ENCODE data around the gene ANXA2.
"Not testable (repeated sequence)": the region's sequence is repeated elsewhere in the genome, so short reads cannot be mapped to it uniquely, and the experiment has no call there.

The ANXA2 gene

DNA sequence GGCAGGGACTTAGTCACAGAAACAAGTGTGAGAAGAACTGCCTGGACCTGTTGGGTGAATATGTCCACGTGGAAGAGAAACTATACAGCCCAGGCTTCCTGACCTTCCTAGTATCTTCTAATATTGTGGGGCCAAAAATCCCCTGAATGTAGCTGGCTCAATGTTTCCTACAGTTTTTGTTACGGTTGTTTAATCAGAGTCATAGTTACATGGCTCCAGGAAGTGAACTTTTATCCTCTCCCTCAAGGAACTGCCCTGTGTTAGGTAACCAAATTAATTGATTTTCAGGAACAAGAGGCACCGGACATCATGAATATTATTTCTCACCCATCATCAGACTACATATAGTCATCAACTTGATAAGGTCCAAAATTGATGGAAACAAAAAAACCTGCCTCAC lies 59.0 kb downstream of the ANXA2 start:
- no peak for DNase-seq

DNA sequence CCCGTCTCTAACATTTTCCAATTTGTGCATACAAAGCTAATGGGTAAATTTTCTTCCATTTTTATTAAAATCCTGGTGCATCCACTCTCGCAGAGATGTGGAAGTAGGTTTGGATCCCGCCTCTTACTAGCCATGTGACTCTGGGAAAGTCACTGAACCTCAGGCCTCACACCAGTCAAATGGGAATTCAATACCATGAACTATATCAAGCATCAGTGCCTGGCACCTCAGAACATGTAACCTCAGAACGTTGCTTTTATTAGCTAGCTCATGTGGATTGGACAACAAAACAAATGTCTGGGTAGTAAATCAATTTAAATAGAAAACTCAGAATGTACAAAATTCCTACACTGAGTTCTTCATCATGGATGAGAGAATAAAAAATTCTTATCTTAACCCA lies 60.7 kb downstream of the ANXA2 start:
- DNase-seq = no peak

DNA sequence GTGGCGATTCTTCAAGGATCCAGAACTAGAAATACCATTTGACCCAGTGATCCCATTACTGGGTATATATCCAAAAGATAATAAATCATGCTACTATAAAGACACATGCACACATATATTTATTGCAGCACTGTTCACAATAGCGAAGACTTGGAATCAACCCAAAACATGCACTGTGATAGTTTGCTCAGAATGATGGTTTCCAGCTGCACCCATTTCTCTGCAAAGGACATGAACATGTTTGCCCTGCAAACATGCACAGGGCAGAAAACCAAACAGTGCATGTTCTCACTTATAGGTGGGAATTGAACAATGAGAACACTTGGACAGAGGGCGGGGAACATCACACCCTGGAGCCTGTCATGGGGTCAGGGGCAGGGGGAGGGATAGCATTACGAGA lies 62.5 kb downstream of the ANXA2 start:
- not testable (repeated sequence) for DNase-seq

GRCh38 chr15:60328852-60329443 lies 68.8 kb downstream of the ANXA2 start:
- DNase-seq = no peak

DNA sequence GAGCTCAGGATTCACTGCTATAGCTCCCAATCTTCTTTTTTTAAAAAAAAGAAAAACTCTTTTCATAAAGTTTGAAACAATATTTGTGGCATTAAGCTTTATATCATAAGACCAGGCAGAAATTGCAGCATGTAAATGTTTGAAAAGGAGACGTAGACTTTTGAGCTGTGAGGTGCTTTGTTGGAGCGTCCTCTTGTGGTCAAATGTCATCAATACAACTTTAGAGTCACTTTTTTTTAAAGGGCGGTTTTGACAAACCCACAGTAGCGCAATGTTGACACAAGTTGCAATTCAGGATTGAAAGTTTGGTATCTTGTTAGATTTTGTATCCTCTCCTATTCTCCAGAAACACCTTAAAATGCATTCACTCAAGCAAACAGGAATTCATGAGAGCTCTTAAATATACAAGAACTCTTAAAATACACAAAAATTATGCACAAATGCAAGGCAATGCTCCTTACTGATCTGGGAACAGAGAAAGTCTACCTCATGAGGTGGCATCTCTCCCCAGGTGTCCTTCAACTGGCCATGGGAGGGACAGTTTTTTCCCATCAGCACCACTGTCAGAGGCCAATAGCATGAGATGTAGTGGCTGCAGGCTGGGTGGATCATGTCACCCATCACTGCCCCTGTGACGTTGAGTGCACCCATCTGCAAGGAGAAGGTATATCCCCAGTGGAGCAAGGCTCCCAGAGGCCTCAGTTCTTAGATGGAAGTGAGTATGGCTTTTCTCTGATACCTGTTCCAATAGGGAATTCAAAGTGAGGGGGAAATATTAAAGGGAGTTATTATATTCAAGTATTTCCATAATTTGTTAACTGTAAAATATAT lies 70.7 kb downstream of the ANXA2 start:
- no peak for DNase-seq

- DNase-seq = no peak
These were observed 71.4 kb downstream of the ANXA2 start for GRCh38 chr15:60326343-60326742.

- no peak for DNase-seq
These were observed 71.9 kb downstream of the ANXA2 start for GRCh38 chr15:60325905-60326304.

DNA sequence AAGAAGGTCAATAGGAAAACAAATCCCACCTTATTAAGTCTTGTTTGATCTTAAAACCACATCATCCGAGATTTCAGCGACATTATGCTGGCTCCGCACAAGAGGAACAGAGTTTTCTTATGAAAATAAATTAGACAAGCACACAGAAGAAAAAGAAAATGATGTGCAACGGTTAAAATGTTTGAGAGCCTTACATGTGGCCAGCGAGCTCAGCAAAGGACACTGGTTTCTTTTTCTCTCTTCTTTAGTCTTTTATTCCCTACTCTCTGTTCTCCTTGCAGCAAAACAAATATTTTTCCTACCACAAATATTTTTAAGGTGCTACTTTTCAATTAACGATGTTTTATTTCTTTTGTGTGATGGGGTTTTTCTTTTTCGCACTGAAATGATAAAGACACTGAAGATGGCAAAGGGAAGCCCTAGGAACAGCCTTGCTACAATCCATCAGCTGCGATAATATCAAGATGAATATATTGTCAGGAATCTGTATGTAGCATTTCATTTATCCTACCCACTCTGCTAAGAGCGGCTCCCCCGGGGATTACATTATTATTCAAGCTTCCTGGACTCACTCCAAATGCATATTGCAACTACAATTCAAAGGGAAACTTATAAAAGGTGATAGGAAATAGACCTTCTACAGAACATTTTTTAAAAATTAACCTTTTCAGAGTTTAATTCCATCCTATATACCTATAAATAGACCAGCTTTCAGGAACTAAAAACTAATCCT lies 72.9 kb downstream of the ANXA2 start:
- no peak for DNase-seq

DNA sequence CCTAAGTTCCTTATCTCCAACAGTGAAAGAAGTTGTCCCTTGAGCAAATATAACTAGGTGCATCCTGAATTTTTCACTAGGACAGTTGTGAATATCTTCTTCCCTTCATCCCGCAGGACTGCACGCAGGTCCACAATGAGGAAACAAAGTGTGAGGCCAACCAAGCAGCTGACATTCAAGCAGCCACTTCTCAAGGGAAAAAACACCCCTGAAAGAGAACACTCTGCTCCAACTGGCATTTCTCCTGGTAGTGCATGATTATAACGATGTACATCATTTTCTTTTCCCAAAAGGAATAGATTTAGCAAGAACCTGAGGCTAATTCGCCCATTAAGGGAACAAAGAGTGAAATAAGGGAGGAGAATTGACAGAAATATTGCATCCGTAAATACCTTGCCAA lies 74.5 kb downstream of the ANXA2 start:
- DNase-seq = no peak

DNA sequence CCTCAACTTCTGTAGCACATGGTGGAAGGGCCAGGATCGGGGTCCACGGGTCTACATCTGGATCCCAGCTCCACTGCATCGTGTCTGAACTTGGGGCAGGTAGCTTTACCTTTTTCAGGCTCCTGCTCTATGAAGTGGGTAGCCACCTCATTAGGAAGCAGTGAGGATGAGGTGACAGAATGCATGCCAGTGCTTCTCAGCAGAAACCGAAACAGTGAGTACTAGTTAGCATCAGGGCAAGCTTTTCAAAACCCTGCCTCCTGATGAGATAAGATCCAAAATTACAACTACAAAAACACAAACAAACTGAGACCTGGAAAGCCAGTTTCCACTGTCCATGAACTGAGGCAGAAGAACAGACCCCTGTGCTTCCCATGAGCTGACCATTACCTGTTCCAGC lies 77.4 kb downstream of the ANXA2 start:
- DNase-seq = no peak

- DNase-seq = no peak
These were observed 79.4 kb downstream of the ANXA2 start for GRCh38 chr15:60318216-60318867.

DNA sequence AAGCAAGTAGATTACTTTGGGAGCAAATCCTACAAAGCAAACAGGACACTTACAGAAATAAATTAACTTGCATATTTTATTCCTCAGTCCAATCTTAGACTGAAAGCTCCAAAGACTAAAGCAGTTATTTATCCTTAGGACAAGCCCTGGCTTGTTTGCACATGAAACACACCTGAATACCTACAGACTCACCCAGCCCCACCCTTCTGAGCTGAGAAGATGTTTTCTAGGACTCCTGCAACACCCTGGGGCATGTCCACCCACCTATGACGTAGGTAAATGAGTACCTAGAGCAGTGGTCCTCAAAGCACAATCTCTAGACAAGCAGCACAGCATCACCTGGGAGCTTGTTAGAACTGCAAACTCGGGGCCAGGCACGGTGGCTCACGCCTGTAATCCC lies 80.8 kb downstream of the ANXA2 start:
- DNase-seq = no peak

DNA sequence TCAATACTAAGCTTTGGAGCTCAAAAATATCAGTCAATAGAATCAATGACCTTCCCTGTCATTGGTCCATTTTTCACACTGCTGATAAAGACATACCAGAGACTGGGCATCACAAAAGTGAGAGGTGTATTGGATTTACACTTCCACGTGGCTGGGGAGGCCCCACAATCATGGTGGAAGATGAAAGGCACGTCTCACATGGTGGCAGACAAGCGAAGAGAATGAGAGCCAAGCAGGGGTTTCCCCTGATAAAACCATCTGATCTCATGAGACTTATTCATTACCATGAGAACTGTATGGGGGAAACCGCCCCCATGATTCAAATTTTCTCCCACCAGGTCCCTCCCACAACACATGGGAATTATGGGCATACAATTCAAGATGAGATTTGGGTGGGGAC lies 81.9 kb downstream of the ANXA2 start:
- DNase-seq = no peak

- DNase-seq = no peak
These were observed 83.9 kb downstream of the ANXA2 start for GRCh38 chr15:60313906-60314305.

DNA sequence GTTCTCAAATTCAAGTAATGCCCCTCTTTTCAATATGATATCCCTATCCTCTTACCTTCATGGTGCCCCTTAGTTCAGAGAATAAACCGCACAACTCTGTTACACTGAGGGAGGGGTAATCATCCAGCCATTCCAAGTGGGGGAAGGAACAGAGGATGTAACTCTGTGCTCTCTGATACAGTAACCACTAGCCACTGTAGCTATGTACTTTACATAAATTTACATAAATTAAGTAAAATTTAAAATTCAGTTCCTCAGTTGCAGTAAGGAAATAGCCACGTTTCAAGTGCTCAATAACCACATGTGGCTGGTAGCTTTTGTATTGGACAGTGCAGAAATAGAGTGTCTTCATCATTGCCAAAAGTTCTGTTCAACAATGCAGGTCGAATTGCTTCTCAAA lies 90.8 kb downstream of the ANXA2 start:
- DNase-seq = no peak

DNA sequence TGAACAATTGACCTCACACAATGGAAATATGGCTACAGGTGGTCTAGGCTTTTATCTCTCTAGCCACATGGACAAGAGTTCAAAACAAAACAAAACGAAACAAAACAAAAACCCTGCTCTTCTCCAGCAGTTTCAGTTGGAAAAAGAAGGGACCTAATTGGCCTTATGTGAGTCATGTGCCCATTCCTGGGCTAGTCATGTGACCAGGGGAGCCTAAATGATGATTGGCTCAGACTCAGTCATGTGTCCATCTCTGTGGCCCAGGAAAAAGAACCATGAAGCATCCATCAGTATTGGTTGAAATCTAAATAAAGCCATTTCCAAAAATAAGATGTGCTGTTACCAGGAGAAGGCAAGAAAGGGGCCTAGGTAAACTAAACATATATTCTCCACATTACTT lies 96.8 kb downstream of the ANXA2 start:
- no peak for DNase-seq

- DNase-seq = no peak
These were observed 98.2 kb downstream of the ANXA2 start for GRCh38 chr15:60299452-60300047.
